ENCODE results near the gene ZC3H8.
"Not testable (repeated sequence)": the region's sequence is repeated elsewhere in the genome, so short reads cannot be mapped to it uniquely, and the experiment has no call there.

ZC3H8 gene

DNA sequence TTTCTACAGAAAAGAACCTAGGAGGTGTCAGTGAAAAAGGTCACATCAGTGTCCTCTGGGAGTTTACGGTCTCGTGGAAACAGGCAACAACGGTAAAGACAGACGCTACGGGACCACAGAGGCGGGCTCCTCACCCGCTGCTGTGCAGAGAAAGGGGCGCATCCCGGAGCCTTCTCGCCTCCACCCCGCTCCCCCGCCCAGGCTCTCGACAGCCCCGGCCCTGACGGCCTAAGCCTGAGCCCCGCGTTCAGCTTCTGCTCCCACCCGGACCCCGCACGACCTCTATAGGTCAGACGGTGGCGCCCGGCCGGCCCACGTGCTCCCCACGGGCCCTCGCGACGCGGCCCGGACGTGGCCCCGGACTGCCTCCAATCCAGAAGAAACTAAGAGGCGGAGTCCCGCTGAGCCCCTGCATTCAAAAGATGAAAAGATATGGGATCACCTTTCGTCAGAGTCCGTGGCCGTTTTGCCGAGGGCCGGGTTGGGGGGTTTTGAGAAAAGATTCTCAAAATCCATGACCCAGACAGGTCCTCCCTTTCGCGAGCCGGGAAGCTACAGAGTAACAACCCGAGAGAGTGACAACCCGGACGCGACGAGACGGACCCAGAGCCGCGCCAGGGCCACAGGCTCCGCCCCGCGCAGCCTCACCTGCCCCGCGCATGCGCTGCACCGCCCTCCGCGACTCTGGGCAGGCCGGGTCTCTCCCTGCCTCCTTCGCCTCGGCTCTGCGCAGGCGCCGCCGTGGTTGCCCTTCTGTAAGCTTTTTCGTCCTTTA is at the start of gene ZC3H8:
Gene ZC3H8, minus strand, starts transcription at position 577 of the 775 bp plus-strand sequence. Its CDS starts 61 bp downstream, at position 516.
- peak; percentile 92 to 93 for DNase-seq (ENCODE audit: low read depth in 2 of 2)

DNA sequence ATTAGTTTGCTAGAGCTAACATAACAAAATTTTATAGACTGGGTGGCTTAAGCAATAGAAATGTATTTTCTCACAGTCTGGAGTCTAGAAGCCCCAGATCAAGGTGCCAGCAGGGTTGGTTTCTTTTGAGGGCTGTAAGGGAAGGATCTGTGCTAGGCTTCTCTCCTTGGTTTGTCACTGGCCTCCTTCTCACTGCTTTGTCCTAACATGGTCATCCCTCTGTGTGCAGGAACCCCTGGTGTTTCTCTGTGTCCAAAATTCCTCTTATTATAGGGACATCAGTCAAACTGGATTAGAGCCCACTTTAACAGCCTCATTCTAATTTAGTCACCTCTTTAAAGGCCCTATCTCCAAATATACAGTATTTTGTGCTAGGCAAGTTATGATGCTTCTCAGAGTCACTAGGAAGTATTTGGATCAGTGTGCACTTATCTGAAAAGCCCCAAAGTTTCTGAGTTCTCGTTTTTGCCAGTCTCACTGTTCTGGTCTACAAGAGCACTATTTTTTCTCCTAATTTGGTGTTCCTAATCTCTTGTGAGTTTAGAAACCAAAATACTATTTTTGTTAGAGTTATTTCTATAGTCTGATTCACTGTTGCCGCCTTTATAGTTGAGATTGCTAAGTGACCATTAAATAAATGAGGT is 49.6 kb upstream of the ZC3H8 start:
- no peak for DNase-seq (ENCODE audit: low read depth in 2 of 2)

DNA sequence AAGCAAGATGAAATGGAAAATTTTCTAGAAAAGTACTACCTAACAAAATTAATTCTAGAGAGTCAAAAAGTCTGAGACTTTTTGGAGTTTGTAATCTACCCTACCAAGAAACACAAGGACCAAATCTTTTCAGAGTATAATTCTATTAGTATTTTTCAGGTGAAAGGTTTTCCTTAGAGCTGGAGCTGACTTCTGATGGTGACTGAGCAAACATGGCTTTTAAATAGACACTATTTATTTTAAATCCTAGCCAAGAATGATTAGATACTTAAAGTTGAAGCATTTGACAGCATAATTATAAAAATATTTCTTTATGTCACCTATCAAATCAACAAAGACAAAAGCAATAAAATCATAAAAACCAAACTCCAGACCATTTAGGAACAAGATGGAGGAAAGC is 47.1 kb upstream of the ZC3H8 start:
- DNase-seq (ENCODE audit: low read depth in 2 of 2), result no peak

DNA sequence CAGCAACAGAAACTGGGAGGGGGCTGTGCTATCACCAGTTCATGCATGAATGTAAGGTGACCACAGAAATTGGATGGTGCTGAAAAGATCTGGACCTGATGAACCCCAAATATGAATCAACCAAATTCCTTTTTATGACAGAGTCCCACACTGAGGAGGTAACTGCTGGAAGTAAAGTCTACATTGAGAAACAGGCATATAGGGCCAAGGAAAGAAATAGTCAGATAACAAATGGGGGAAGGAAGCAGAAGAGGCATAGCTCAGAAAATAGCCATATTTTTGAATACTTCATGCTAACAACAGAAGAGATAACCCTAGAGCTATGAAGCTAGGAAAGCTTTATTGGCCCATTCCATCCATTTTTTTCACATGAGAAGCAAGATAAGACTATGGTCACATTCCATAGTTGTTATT is 46.3 kb upstream of the ZC3H8 start:
- no peak for DNase-seq (ENCODE audit: low read depth in 2 of 2)

DNA sequence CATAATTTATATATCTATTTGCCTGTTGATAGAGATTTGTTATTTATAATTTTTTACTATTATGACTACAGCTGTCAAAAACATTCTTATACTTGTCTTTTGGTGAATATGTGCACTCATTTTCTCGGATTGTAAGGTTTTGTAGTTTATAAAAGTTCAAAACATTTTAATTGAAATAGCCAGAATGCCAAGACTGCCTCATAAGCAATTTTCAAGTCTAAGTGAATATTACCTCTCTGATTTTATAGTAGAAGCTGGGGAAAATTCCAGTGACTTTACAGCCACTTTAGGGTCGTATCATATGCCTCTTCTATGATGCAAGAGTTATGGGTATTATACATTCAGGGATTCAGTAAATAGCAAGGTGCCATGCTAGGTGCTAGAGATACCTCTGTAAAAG is 41.6 kb upstream of the ZC3H8 start:
- no peak for DNase-seq (ENCODE audit: low read depth in 2 of 2)

DNA sequence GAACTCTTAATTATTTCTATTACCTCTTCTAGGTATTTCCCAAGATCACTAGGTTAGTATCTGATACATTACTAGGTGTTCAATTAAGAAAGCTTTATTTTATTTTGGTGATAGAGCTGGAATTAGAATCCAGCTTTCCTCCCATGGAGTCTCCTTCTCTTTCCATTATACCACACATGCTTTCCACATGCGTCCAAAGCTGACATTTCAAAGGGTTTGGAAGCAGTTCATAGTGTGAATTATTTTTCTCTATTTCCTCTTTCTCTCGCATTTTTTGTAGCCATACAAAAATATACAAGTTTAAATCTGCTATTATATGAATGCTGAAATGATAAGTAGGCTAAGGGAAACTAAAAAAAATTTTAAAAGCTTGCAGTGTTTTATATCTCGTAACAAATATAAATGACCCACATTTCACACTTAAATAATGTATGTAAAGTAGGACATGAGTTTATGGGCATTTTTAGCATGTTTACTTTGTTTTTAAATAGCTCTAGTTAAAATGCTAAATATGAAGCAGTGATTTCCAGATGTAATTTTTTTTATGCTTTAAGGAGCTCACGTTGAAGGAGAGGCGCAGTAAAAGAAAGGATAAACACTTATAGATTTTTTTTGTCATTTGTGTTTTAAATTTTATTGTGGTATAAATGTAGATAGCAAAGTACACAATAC is 40.7 kb upstream of the ZC3H8 start:
- no peak for DNase-seq (ENCODE audit: low read depth in 2 of 2)

DNA sequence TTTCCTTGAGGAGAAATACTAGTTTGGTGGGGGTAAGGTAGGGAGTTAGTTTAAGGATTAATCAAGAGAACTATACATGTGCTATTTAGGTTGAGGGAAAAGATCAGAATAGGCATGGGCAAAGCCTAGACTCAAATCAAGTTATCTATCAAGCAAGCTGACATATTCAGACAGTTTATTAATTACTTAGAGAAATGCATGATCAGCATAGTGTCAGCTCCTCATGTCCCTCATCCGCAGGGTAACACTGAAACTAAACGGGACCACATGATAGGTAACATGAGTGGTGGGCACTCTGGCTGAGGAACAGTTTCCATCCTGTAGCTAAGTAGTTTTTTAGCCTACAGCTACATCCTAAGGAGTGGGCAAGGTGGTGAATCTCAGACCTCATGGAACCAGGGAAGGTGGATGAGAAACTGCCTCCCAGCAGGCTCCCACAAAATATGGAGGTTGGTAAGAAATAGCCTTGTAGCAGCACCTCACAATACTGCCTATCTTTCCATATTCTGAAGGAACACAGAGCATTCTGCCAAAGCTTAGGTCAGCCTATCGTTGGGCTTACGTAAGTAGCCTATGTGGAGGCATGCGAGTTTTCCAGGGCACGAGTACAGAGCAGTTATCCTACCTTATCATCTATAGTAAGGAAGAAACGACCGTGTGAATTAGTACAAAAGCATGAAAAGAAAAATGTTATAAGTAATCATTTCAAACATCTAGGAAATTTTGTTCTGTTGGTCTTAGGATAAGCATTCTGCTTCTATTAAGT is 39.0 kb upstream of the ZC3H8 start:
- no peak for DNase-seq (ENCODE audit: low read depth in 2 of 2)

DNA sequence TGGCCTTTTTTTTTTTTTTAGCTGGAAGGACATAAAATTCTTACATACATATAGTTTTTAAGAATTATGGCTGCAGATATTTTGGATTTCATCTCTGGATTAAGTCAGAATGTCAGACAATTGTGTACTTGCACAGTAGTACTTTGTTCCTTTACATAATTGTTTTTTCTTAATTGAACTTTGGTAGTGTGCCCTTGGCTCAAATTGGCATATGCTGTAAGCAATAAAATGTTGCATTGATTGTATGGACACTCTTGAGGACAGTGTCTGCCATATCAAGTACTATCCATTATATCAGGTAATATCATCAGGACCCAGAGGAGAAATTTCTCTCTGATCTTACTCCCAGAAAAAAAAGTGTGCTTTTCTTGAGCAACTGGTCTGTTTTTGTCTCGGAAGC is 35.8 kb upstream of the ZC3H8 start:
- no peak for DNase-seq (ENCODE audit: low read depth in 2 of 2)

DNA sequence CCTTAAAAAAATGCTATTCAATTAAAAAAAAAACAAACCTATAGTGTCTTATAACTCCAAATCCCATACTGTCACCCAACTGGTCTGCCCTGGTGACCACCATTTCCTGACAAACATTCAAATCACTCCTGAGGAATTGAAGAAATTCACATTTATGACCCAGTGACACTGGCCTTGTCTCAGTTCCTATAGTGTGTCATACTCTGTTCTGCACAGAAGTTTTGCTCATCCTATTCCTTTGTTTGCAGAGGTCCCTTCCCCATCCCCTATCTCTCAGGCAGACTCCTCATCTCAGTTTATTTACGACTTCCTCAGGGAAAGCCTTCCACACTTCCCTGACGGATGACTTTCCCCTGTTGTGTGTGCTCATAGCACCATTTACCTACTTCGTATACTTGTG is 35.2 kb upstream of the ZC3H8 start:
- DNase-seq (ENCODE audit: low read depth in 2 of 2), result no peak

DNA sequence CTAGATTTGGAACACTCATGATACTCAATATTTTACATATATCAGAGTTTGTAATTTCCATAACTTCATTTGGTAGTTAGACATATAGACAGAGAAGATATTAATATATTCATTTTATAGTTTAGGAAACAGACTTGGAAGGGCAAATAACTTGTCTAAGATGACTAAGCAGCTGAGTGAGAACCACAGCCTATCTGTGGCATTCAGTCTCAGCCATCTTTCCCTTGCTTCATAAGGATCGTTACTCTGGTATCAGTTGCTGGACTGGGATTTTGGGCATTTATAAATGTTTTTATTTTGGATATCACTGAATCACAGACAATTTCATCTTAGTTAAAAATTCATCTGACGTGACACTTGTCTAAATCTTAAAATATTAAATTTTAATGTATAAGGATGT is 28.7 kb upstream of the ZC3H8 start:
- DNase-seq (ENCODE audit: low read depth in 2 of 2), result not testable (repeated sequence)

DNA sequence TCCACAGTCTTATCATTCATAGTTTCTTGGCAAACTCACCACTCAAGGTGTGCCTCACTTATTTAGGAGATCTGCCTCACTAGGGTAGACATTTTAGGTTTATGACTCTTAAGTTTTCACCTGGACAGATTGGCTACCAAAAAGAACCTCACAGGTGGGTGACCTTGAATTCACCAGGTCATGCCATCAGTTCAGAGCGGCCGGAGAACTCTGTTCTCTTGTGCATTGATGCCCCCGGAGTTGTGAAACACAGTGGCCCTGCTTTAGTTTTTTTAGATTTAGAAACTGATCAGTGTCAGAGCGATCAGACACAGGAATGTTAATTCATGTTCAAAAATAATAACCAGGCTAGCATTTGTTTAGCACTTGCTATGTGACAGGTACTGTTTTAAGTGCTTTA is 27.2 kb upstream of the ZC3H8 start:
- DNase-seq (ENCODE audit: low read depth in 2 of 2), result not testable (repeated sequence)

DNA sequence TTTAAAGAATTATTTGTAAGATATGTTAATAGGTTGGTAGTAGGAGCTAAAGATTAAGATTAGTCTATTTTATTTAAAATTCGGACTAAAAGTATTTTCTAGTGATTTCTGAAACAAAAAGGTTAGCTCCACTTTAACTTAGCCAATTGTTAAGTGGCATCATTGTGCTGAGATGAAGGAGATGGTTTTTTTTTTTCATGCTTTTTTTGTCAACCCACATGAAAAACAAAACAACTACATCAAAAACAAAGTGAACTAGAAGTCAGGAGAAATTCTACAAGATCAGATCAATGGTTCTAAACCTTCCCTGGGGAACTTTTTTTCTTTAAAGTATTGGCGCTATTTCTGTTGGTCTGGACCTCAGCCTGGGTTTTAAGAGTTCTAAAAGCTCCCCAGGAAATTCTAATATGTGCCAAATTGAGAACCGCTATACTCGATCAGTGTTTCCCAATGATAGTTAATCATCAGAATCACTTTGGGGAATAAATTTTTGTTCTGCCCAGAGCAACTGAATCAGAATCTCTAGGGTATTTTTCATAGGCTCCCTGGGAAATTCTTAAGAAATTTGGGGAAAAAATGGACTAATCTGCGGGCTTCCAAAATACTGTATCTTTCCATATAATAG is 22.9 kb upstream of the ZC3H8 start:
- no peak for DNase-seq (ENCODE audit: low read depth in 2 of 2)

DNA sequence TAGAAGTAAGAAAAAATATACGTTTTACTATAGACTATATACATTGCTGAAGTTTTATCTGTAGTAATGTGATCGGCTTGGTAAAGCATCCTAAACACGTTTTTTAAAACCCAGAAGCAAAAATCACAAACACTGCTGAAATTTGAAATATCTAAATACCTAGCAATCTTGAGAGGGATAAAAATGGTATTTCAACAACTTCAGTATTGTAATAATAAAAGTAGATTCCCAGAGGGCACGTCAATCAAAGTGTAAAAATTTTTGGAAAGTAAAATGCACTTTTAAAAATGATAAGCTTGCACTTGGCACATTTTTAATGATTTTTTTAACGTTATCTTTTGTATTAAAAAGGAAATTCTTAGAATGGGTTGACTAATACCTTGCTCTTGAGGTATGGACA is 22.1 kb upstream of the ZC3H8 start:
- no peak for DNase-seq (ENCODE audit: low read depth in 2 of 2)

DNA sequence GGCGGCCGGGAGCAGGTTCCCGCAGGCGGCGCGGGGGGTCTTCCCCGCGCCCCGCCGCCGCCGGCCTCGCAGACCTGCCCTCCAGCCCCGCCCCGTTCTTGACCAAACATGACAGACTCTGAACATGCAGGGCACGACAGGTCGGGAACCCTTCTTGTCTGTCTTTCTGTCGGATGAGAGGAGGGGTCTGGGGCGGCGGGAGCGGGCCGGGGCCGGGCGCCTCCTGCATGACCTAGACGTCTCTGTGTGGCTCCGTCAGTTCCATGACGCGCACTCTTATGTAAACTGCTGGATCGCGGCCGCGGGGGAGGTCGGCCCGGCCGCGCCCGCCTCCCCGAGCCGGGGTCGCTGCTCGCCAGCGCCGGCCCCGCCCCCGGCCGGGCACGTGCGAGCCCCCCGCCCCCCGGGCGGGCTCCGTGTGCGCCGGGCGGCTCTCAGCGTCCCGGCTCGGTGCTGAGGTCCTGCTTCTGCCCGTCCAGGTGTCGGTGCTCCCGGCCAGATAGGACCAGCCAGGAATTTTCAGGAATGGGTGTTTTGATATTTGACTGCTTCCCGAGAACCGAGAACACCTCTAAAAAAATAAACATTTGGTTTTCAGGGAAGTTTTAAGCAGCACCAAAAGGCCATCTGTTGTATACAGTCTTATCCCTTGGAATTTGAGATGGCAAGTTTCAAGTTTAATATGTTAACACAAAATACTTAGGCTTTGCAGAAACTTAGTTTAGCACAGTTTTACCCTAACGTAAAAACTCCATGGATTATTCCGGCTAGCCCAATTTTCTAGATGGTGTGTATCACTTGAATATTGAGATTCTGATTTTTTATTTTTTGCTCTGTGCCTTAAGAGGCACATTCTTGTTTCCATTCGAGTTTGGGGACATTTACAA is 21.3 kb upstream of the ZC3H8 start:
- DNase-seq (ENCODE audit: low read depth in 2 of 2), result peak; percentile 62 to 69

DNA sequence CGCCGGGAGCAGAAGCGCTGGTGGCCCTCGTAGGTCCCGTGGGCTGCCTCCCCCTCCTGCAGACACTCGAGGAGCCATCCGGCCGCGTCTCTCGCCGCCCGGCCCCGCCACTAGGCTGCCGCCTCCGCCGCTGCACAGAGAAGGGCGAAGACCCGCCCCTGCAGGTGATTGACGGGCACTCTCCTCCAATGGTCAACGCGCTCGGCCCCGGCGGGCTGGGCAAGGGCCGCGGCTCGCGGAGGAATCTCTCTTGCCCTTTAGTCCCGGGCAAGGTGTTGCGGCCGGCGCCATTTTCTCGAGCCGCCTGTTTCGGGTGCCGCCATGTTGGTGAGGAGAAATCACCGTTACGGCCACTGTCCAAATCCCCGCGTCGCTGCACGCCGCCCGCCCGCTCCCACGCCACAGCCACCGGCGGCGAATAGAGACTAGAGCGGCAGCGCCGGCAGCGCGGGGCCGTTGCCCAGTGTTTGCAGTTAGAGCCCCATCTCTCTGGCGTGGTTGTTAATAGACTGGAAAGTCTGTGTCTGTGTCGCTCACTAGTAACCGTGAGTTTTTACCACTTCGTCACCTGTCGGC is 20.6 kb upstream of the ZC3H8 start, which contains the start of gene ZC3H6:
Gene ZC3H6, plus strand, starts transcription at position 287 of the 576 bp plus-strand sequence. CDS start 398 bp downstream, outside the sequence.
- DNase-seq (ENCODE audit: low read depth in 2 of 2), result peak; percentile 99 to 100

DNA sequence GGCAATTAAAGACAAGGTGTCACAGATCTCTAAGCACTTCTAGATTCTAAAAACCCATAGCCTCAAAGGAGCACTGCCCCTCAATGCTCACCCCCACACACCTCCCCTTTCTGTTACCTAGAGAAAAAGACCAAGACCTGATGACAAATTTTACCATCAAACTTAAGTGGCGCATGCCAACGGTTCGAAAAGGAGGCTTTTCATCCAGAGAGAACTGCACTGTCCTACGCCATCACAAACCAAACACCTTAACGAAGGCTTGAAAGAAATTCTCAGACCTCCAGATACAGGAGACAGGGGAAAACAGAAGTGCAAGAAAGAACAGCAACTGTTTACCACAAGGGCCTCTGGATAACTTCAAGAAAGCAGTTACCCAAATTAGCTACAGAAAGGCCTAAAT is 18.5 kb upstream of the ZC3H8 start:
- no peak for DNase-seq (ENCODE audit: low read depth in 2 of 2)

DNA sequence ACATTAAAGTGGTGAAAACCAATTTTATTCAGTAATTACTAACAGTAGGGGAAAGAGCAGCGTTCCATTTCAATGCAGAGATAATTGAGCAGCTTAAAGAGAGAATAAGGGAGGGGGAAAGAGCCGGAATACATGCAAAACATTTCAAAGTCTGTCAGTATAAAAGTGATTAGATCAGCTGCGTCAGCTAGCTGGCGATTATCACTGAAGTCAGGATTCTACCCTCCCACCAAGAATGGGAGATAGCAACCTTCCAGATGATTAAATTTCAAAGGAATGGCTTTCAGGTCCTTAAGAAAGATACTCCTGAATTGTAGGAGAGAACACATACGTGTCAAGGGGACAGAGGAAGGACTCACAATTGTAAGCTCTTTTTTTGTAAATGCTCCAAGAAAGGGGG is 17.8 kb upstream of the ZC3H8 start:
- DNase-seq (ENCODE audit: low read depth in 2 of 2), result no peak

DNA sequence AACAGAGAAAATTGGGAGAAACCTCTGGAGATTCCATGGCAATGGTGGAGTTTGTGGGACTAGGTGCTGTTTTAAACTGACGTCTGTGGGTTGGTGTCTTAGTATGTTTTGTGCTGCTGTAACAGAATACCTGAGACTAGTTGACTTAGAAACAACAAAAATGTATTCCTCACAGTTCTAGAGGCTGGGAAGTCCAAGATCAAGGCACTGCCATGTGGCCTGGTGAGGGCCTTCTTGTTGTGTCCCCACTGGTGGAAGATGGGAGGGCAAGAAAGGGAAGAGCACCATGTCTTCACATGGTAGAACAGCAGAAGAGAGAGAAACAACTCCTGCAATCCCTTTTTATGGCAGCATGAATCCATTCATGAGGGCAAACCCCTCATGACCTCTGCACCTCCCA is 13.7 kb upstream of the ZC3H8 start:
- no peak for DNase-seq (ENCODE audit: low read depth in 2 of 2)

DNA sequence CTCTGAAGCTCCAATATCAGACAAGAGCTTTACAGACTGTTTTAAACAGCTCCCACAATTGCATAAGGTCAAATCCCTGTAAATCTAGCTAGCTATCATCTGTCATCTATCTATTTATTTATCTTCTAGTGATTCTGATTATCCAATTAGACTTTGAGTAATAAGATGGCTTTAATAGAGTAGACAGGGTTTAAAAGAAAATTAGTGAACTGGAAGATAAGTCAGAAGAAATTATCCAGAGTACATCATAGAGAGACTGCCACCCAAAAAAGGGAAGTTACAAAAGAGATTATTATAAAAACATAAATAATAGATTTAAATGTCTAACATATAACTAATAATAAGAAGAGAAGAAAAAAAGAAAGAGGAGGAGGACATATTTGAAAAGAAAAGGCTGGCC is 8.0 kb upstream of the ZC3H8 start:
- no peak for DNase-seq (ENCODE audit: low read depth in 2 of 2)

DNA sequence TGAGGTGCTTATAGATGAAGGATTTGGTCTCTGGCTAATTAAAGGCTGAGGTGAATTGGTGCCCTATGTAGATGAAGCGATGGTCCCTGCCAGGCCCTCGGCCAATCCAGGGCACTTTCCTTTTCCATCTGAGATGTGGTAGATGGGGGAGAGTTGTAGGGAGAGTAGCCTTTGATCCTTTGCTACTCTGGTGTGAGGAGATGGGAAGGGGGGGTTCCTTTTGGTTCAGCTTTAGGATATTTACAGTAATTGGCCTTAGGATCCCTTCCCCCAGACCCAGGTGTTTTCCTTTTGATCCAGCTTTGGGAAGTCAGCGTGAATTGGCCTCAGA is 5.4 kb upstream of the ZC3H8 start:
- no peak for DNase-seq (ENCODE audit: low read depth in 2 of 2)
